Measurements from ENCODE around the gene CELA3A.
"Not testable (repeated sequence)": the region's sequence is repeated elsewhere in the genome, so short reads cannot be mapped to it uniquely, and the experiment has no call there.

The CELA3A gene

DNA sequence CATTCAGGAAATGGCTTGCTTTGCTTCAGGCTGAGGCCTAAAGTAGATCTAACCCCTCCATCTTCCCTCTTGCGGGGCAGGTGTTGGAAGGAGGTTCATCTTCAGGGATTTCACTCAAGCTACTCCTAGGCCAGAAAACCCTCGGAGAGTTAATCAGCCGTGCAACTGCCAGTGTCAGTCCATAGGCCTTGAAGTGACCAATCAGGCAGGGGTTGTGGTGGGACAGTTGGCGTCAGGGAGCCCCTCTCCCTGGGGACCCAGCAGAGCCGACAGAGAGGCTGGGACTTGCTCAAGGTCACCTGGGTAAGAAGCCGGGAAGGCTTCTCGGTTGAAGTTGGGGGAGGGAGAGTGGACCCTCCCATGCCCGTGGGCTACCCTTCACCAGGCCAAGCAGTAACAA lies 27.5 kb upstream of the CELA3A start:
- DNase-seq (ENCODE audit: low spot score in 2 of 2); H3K9me3 Mint-ChIP-seq; H3K4me3 Mint-ChIP-seq; ATAC-seq (ENCODE audit: low read depth); H3K36me3 Mint-ChIP-seq; H3K27me3 Mint-ChIP-seq; H3K4me1 Mint-ChIP-seq; H3K27ac Mint-ChIP-seq: not testable (repeated sequence)

DNA sequence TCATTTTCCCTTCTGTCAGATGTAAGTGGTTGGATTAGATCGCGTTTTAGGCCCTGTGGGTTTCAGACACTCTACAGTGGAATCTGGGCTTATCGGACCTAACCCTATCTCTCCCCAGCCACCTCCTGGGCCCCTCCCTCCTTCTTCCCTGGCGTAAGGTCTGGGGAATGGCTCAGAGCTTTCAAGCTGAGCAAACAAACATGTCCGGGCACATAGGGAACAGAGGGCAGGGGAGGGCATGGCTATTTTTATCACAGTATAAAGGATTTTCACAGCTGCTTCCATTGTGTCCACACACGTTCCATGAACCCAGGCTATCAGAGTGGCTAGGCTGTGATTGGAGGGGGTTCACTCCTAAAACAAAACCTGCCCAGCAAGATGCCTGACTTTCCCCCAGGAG lies 26.8 kb upstream of the CELA3A start:
- H3K27ac Mint-ChIP-seq; H3K36me3 Mint-ChIP-seq; H3K4me3 Mint-ChIP-seq; ATAC-seq (ENCODE audit: low read depth); DNase-seq (ENCODE audit: low spot score in 2 of 2); H3K9me3 Mint-ChIP-seq; H3K4me1 Mint-ChIP-seq; H3K27me3 Mint-ChIP-seq: not testable (repeated sequence)

DNA sequence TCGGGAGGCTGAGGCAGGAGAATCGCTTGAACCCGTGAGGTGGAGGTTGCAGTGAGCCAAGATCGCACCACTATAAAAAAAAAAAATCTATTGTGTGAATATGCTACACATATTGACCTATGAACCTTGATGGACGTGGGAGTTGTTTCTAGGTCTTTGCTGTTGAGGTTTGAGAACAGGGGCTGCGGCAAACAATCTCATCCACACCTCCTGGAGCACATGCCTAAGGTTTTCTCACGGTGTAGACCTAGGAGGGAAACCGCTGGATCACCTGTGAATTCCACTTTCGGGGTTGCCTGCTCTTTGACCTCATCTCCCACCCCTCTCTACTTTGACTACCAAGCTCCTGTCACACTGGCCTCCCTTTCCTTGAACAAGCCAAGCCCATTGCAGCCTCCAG lies 26.2 kb upstream of the CELA3A start:
- not testable (repeated sequence) for H3K27me3 Mint-ChIP-seq; H3K4me1 Mint-ChIP-seq; H3K36me3 Mint-ChIP-seq; H3K27ac Mint-ChIP-seq; H3K4me3 Mint-ChIP-seq; H3K9me3 Mint-ChIP-seq; ATAC-seq (ENCODE audit: low read depth); DNase-seq (ENCODE audit: low spot score in 2 of 2)

DNA sequence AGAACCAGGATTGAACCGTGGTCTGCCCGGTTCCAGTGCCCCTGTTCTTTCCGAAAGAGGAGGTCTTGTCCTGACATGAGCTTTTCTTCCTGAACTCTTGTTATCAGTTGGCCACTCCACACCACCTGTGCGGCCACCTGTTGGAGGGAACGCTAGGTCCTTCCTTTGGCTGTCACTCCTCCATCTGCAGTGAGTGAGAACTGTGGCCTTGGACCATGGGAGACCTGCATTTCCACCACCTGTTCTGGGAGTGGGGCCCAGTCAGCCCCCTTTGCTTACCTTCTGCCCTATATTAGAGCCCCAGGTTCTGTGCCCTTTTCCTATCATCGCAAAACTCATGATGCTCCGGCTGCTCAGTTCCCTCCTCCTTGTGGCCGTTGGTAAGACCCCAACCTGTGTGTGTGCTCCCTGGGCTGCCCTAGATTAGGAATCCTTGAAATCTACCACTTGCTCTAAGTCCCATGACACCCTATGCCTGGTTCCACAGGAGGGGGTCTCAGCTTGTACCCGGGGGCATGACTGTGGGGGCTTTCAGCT lies 24.7 kb upstream of the CELA3A start, which contains the start of gene CELA3B:
Gene CELA3B (plus strand): TSS at position 320 of the 537 bp plus-strand sequence. CDS start 18 bp downstream, at position 338.
- H3K27ac Mint-ChIP-seq; DNase-seq (ENCODE audit: low spot score in 2 of 2); H3K4me3 Mint-ChIP-seq; H3K4me1 Mint-ChIP-seq; H3K9me3 Mint-ChIP-seq; H3K27me3 Mint-ChIP-seq; H3K36me3 Mint-ChIP-seq; ATAC-seq (ENCODE audit: low read depth): not testable (repeated sequence)

DNA sequence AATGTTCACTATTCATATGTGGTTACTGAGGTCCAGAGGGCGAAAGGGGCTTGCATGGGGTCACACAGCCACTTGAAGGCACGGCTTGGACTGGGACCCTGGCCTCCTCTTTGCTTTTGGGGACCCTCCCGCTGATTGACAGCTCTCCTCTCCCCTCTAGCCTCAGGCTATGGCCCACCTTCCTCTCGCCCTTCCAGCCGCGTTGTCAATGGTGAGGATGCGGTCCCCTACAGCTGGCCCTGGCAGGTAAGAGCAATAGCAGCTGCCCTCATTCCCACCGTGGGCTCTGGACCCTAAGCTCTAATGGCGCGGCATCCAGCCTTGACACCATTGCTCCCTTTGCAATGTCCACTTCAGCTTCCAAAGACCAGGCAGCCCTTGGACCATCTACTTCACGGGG lies 23.2 kb upstream of the CELA3A start:
- not testable (repeated sequence) for H3K4me3 Mint-ChIP-seq; ATAC-seq (ENCODE audit: low read depth); H3K27me3 Mint-ChIP-seq; H3K27ac Mint-ChIP-seq; H3K9me3 Mint-ChIP-seq; H3K4me1 Mint-ChIP-seq; DNase-seq (ENCODE audit: low spot score in 2 of 2); H3K36me3 Mint-ChIP-seq

DNA sequence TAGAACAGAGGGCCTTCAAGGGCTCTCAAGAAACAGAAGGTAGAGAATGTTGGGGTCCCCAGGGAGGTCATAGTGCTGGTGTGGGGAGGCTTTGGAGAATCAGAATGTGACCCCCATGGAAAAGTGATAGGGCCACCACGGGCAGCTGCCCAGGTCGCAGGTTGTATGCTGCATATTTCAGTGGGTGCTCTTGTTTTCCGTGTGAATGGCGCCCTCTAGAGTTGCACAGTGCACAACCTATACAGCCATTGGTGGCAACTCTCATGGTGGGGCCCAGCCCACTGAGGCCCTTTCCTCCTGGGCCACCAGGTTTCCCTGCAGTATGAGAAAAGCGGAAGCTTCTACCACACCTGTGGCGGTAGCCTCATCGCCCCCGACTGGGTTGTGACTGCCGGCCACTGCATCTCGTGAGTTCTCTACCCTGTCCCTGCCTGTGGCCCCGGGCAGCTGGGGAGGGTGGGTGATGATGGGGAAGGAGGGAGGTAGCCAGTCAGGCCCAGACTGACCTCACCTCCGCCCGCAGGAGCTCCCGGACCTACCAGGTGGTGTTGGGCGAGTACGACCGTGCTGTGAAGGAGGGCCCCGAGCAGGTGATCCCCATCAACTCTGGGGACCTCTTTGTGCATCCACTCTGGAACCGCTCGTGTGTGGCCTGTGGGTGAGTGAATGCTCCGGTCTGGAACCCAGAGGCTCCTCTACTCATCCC lies 20.8 kb upstream of the CELA3A start:
- not testable (repeated sequence) for H3K36me3 Mint-ChIP-seq; ATAC-seq (ENCODE audit: low read depth); H3K27ac Mint-ChIP-seq; H3K27me3 Mint-ChIP-seq; DNase-seq (ENCODE audit: low spot score in 2 of 2); H3K4me1 Mint-ChIP-seq; H3K4me3 Mint-ChIP-seq; H3K9me3 Mint-ChIP-seq

DNA sequence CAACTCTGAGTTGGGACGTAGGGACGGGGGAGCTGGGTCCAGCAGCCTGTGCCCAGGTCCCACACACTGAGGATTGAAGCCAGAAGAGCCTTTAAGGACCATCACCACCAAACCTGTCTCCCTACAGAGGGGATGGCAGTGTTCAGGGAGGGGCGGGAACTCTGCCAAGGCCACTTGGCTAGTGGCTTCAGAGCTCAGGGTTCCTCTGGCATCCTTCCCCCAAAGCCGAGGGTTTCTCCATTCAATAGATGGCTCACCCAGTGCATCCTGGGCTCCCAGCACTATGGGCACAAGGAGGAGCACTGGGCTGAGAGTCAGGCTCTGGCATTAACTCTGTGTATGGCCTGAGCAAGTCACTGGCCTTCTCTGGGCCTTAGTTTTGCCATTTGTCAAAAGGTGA lies 20.2 kb upstream of the CELA3A start:
- H3K27me3 Mint-ChIP-seq; H3K4me1 Mint-ChIP-seq; H3K9me3 Mint-ChIP-seq; ATAC-seq (ENCODE audit: low read depth); H3K27ac Mint-ChIP-seq; H3K4me3 Mint-ChIP-seq; H3K36me3 Mint-ChIP-seq; DNase-seq (ENCODE audit: low spot score in 2 of 2): not testable (repeated sequence)

DNA sequence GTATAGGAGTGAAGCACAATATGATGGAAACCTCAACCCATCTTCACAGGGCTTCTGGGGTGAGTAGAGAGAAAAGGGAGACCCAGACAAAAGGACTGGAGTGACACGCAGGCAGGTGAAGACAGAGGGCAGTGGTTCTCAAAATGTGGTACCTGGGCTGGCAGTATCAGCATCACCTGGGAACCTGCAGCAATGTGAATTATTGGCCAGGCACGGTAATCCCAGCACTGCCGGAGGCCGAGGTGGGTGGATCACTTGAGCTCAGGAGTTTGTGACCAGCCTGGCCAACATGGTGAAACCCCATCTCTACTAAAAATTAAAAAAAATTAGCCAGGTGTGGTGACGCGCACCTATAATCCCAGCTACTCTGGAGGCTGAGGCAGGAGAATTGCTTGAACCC lies 19.3 kb upstream of the CELA3A start:
- H3K4me1 Mint-ChIP-seq, H3K9me3 Mint-ChIP-seq, H3K27me3 Mint-ChIP-seq: not testable (repeated sequence)

DNA sequence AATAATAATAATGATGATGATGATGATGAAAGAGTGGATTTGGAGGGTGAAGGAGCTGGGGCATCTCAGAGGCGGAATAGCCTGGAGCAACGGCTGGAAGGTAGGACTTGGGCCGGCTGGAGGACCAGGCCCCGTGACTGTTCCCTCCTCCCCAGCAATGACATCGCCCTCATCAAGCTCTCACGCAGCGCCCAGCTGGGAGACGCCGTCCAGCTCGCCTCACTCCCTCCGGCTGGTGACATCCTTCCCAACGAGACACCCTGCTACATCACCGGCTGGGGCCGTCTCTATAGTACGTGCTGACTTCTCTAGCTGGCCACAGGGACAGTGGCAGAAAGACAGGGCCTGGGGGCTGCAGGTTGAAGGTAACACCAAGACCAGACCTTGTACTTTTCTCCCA lies 17.9 kb upstream of the CELA3A start:
- not testable (repeated sequence) for H3K27ac Mint-ChIP-seq; H3K4me3 Mint-ChIP-seq; H3K9me3 Mint-ChIP-seq; ATAC-seq (ENCODE audit: low read depth); H3K4me1 Mint-ChIP-seq; H3K27me3 Mint-ChIP-seq; DNase-seq (ENCODE audit: low spot score in 2 of 2); H3K36me3 Mint-ChIP-seq

More for the DNA sequence above, 19.3 kb upstream of the CELA3A start:
- not testable (repeated sequence) for H3K36me3 Mint-ChIP-seq; ATAC-seq (ENCODE audit: low read depth); DNase-seq (ENCODE audit: low spot score in 2 of 2); H3K4me3 Mint-ChIP-seq; H3K27ac Mint-ChIP-seq

DNA sequence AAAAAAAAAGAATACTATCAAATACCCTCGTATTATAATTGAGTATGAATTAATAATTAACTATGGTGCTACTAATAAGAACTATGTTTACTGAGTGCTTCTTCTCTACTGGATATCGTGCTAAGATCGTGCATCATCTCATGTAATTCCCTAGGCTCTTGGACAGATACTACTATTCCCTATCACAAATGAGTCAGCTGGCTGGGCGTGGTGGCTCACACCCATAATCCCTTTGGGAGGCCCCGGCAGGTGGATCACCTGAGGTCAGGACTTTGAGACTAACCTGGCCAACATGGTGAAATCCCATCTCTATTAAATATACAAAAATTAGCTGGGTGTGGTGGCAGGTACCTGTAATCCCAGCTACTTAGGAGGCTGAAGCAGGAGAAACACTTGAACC lies 15.6 kb upstream of the CELA3A start:
- ATAC-seq (ENCODE audit: low read depth); H3K27me3 Mint-ChIP-seq; H3K36me3 Mint-ChIP-seq; DNase-seq (ENCODE audit: low spot score in 2 of 2); H3K4me1 Mint-ChIP-seq; H3K27ac Mint-ChIP-seq; H3K9me3 Mint-ChIP-seq; H3K4me3 Mint-ChIP-seq: not testable (repeated sequence)

DNA sequence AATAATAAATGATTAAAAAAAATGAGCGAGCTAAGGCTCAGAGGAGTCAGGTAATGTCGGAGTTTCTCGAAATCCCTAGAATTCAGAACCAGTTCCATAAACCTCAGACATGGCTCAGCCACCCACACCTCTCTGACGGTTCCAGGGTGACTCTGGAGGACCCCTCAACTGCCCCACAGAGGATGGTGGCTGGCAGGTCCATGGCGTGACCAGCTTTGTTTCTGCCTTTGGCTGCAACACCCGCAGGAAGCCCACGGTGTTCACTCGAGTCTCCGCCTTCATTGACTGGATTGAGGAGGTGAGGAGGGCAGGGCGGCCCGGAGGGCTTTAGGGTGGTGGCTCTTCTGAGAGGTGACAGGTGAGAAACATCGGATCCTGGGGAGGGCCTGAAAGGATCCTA lies 15.1 kb upstream of the CELA3A start:
- not testable (repeated sequence) for ATAC-seq (ENCODE audit: low read depth); H3K27me3 Mint-ChIP-seq; H3K4me1 Mint-ChIP-seq; H3K27ac Mint-ChIP-seq; H3K4me3 Mint-ChIP-seq; DNase-seq (ENCODE audit: low spot score in 2 of 2); H3K36me3 Mint-ChIP-seq; H3K9me3 Mint-ChIP-seq

DNA sequence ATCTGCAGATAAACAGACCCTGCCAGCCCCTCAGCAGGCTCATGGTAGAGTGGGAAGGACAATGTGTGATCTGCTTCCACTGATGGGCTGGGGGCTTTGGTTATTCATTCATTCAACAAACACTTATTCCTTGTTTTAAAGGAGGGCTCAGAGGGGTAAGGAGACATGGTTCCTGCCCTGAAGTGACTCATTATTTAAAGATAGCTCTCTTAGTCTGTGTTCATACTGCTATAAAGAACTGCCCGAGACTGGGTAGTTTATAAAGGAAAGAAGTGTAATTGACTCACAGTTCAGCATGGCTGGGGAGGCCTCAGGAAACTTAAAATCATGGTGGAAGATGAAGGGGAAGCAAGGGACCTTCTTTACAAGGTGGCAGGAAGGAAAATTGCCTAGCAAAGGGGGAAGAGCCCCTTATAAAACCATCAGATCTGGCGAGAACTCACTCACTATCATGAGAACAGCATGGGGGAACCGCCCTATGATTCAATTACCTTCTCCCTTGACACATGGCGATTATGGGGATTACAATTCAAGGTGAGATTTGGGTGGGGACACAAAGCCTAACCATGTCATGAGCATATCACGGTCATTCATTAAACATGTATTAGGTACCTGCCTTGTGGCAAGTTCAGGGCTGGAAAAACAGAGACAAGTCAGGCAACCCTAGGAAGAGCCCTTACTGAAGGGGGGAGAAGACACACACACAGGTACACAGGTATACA lies 11.6 kb upstream of the CELA3A start:
- H3K27me3 Mint-ChIP-seq; H3K36me3 Mint-ChIP-seq; H3K9me3 Mint-ChIP-seq; ATAC-seq (ENCODE audit: low read depth); H3K27ac Mint-ChIP-seq; H3K4me3 Mint-ChIP-seq; DNase-seq (ENCODE audit: low spot score in 2 of 2); H3K4me1 Mint-ChIP-seq: not testable (repeated sequence)

DNA sequence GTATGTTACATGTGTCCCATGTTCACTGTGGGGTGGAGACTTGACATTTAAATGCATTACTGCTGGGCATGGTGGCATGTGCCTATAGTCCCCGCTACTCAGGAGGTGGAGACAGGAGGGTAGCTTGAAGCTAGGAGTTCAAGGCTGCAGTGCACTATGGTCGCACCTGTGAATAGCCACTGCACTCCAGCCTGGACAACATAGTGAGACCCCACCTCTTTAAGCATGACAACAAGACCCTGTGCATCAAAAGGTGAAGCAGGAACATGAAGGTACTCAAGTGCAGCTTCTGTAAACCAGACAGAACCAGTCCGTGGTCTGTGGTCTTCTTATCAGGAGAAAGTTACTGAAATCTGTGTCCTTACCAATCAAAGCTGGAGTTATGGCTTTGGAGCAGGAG lies 9.3 kb upstream of the CELA3A start:
- ATAC-seq (ENCODE audit: low read depth); H3K36me3 Mint-ChIP-seq; DNase-seq (ENCODE audit: low spot score in 2 of 2); H3K4me1 Mint-ChIP-seq; H3K4me3 Mint-ChIP-seq; H3K27ac Mint-ChIP-seq; H3K27me3 Mint-ChIP-seq; H3K9me3 Mint-ChIP-seq: not testable (repeated sequence)

DNA sequence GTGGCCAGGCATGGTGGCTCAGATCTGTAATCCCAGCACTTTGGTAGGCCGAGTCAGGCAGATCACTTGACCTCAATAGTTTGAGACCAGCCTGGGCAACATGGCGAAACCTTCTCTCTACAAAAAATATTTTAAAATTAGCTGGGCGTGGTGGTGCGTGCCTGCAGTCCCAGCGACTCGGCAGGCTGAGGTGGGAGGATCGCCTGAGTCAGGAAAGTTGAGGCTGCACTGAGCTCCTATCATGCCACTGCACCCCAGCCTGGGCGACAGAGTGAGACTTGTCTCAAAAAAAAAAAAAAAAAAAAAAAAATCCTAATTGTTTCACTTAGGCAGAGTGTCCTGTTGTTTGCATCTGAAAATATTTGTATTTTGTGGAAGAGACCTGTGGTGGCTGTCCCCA lies 6.7 kb upstream of the CELA3A start:
- H3K9me3 Mint-ChIP-seq; ATAC-seq (ENCODE audit: low read depth); H3K27me3 Mint-ChIP-seq; H3K36me3 Mint-ChIP-seq; H3K4me1 Mint-ChIP-seq; H3K4me3 Mint-ChIP-seq; H3K27ac Mint-ChIP-seq; DNase-seq (ENCODE audit: low spot score in 2 of 2): not testable (repeated sequence)

DNA sequence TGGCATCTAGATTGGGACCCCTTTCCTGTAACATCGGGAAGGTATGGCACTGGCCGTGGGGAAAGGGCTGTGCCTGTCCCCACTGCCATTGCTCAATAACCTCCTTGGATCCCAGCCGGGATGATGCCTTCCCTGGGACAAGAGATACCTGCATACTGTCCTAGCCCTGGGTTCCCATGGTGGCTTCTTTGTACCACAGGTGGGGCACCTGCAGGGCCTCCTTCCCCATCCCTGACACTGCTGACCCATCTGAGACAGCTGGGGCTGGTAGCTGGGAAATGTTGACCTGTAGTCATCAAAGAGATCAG lies 4.8 kb upstream of the CELA3A start:
- not testable (repeated sequence) for H3K36me3 Mint-ChIP-seq; H3K9me3 Mint-ChIP-seq; DNase-seq (ENCODE audit: low spot score in 2 of 2); H3K4me1 Mint-ChIP-seq; H3K27ac Mint-ChIP-seq; H3K4me3 Mint-ChIP-seq; ATAC-seq (ENCODE audit: low read depth); H3K27me3 Mint-ChIP-seq
